Glutamatergic neuron (in vitro differentiated cells): Measurements from ENCODE around the gene POR. TPM values are rescaled to one million over a fixed set of nuclear protein-coding genes. Genes with fewer than 3 reads are reported as not detected.

Experiments
- DNase-seq: peaks from one replicate; pipeline ENCODE4 v3.0.0; 2022
- H3K27ac Mint-ChIP-seq: one replicate; pipeline ENCODE4 v1.8.0; 2020; ENCODE audit warnings: mild to moderate bottlenecking, mixed read lengths, inconsistent platforms; ENCODE audit not compliant: unreplicated experiment
- H3K27me3 Mint-ChIP-seq: one replicate; pipeline ENCODE4 v1.8.0; 2020; ENCODE audit warnings: mild to moderate bottlenecking, moderate library complexity, mixed read lengths, inconsistent platforms; ENCODE audit not compliant: unreplicated experiment
- H3K36me3 Mint-ChIP-seq: one replicate; pipeline ENCODE4 v1.8.0; 2020; ENCODE audit warnings: mild to moderate bottlenecking, mixed read lengths, inconsistent platforms; ENCODE audit not compliant: unreplicated experiment
- H3K4me1 Mint-ChIP-seq: one replicate; pipeline ENCODE4 v1.8.0; 2020; ENCODE audit warnings: mild to moderate bottlenecking, low read depth, mixed read lengths, inconsistent platforms; ENCODE audit not compliant: unreplicated experiment
- H3K4me3 Mint-ChIP-seq: one replicate; pipeline ENCODE4 v1.8.0; 2020; ENCODE audit warnings: mild to moderate bottlenecking, mixed read lengths, inconsistent platforms; ENCODE audit not compliant: unreplicated experiment
- H3K9me3 Mint-ChIP-seq: one replicate; pipeline ENCODE4 v1.8.0; 2020; ENCODE audit warnings: mild to moderate bottlenecking, moderate library complexity, mixed read lengths, inconsistent platforms; ENCODE audit not compliant: unreplicated experiment
- CTCF ChIP-seq: fragments of 200-600 bp; sonication (generic); IDR thresholded peaks from one replicate; pipeline ENCODE4 v1.5.0; 2021; ENCODE audit not compliant: partially characterized antibody, unreplicated experiment
- total RNA-seq: library from RNA; stranded (reverse); fragmentation: NEBNext Ultra II Directional; extraction: Animal tissue kit (Norgen Biotek cat#: 25700); gene quantifications from one replicate; pipeline ENCODE4 v1.2.1, GENCODE V29; 2021; ENCODE audit not compliant: unreplicated experiment

Gene POR
- total RNA-seq, 1 donor from 2014 or later = 119 TPM

- DNase-seq = no peak
- Mint-ChIP-seq H3K27me3 (peaks cover 10% of the 10 kb centered on the region), H3K4me3 (no peak overlapping the region), H3K27ac (no peak overlapping the region), H3K9me3 (peaks cover 5% of the 10 kb centered on the region), H3K4me1 (peaks cover 8% of the 10 kb centered on the region), H3K36me3 (peaks cover 5% of the 10 kb centered on the region)
- TF ChIP-seq CTCF = no peak
Measured at GRCh38 chr7:75988568-75989499, 73.9 kb downstream of the POR start.

- H3K4me1 Mint-ChIP-seq = peaks cover 8% of the 10 kb centered on the region
- peaks cover 5% of the 10 kb centered on the region for H3K9me3 Mint-ChIP-seq
- no peak overlapping the region for H3K4me3 Mint-ChIP-seq
- no peak overlapping the region for H3K27ac Mint-ChIP-seq
- no peak for TF ChIP-seq CTCF
- peaks cover 5% of the 10 kb centered on the region for H3K36me3 Mint-ChIP-seq
- peaks cover 10% of the 10 kb centered on the region for H3K27me3 Mint-ChIP-seq
- no peak for DNase-seq
Measured at GRCh38 chr7:75989500-75990388, 74.8 kb downstream of the POR start.

GRCh38 chr7:75991531-75992082, 76.7 kb downstream of the POR start:
- no peak overlapping the region for H3K27ac Mint-ChIP-seq
- peaks cover 5% of the 10 kb centered on the region for H3K9me3 Mint-ChIP-seq
- peaks cover 13% of the 10 kb centered on the region for H3K27me3 Mint-ChIP-seq
- no peak for DNase-seq
- no peak overlapping the region for H3K4me3 Mint-ChIP-seq
- peaks cover 5% of the 10 kb centered on the region for H3K36me3 Mint-ChIP-seq
- H3K4me1 Mint-ChIP-seq = peaks cover 8% of the 10 kb centered on the region
- TF ChIP-seq CTCF = no peak

GRCh38 chr7:75992083-75992755, 77.3 kb downstream of the POR start:
- peaks cover 5% of the 10 kb centered on the region for H3K9me3 Mint-ChIP-seq

More at GRCh38 chr7:75992083-75992755, 77.3 kb downstream of the POR start:
- DNase-seq = no peak
- Mint-ChIP-seq H3K27ac (no peak overlapping the region), H3K36me3 (peaks cover 5% of the 10 kb centered on the region), H3K27me3 (peaks cover 13% of the 10 kb centered on the region), H3K4me3 (no peak overlapping the region), H3K4me1 (peaks cover 8% of the 10 kb centered on the region)
- no peak for TF ChIP-seq CTCF
